K562 (cell line): ENCODE results near the gene DAPK1. TPM values are rescaled to one million over a fixed set of nuclear protein-coding genes. Genes with fewer than 3 reads are reported as not detected.

Experiments used
- ATAC-seq: fragments of 200-7000 bp; cut with Tn5 transposase; 3 replicates; pipeline ENCODE4 v1.9.1; 2020; ENCODE audit warnings: moderate library complexity
- BruUV-seq: library from RNA; stranded (reverse); fragments of 400-500 nt; replicated peaks from 2 replicates; lab custom pipeline; 2021; lab: Mats Ljungman, UMichigan
- CTCF ChIA-PET: fragments of 300-600 bp; formaldehyde crosslinking; extraction: SDS; loops from one replicate; lab custom pipeline; 2021; ENCODE audit warnings: low intra/inter-chr PET ratio; lab: Yijun Ruan, JAX
- POLR2A ChIA-PET: fragments of 300-600, 350-650 bp; sonication (Branson Sonifier 250); formaldehyde crosslinking; extraction: SDS; loops from one replicate; lab custom pipeline; 2021; ENCODE audit warnings: antibody characterized with exemption, inconsistent platforms; lab: Yijun Ruan, JAX
- DNase-seq, 4 experiments: peaks; one replicate each; pipeline versions ENCODE4 v3.0.0 to v3.0.0-alpha.2; 2011 to 2018; ENCODE audit warnings: low spot score in 3 of 4, mixed read lengths in 3 of 4; ENCODE audit errors: extremely low read depth in 1 of 4
- FAIRE-seq: peaks from 2 replicates; lab custom pipeline; 2011; peaks lifted over from hg19 to GRCh38; lab: Jason Lieb, UNC
- H2AFZ ChIP-seq: 2 replicates; pipeline ENCODE4 v1.6.0; 2011; ENCODE audit warnings: low read depth, low read length, control low read depth, inconsistent platforms
- H3K27ac ChIP-seq: fragments of 200-600 bp; 3 replicates; pipeline ENCODE4 v1.8.0; 2011; ENCODE audit warnings: low read depth, mild to moderate bottlenecking, control low read depth, inconsistent platforms, low read length, moderate library complexity, mixed read lengths; ENCODE audit errors: extremely low read depth
- H3K27me3 ChIP-seq, 2 experiments: fragments of 300-600 bp in 1 of 2; 2 replicates in 1 of 2; 3 replicates in 1 of 2; pipeline versions ENCODE4 v1.6.0 to v1.8.0; 2011; ENCODE audit warnings: inconsistent platforms in 2 of 2, low read length in 2 of 2, mild to moderate bottlenecking in 1 of 2, mixed read lengths in 1 of 2, moderate library complexity in 1 of 2; ENCODE audit not compliant: control insufficient read depth in 2 of 2, insufficient read depth in 2 of 2
- H3K36me3 ChIP-seq: fragments of 300-600 bp; 3 replicates; pipeline ENCODE4 v1.8.0; 2011; ENCODE audit warnings: mild to moderate bottlenecking, low read length, inconsistent platforms; ENCODE audit not compliant: control insufficient read depth, insufficient read depth
- H3K4me1 ChIP-seq, 2 experiments: fragments of 200-600 bp in 1 of 2; replicated peaks in 1 of 2; 2 replicates in 1 of 2; 3 replicates in 1 of 2; pipeline versions ENCODE4 v1.5.1 to v1.8.0; 2011; ENCODE audit warnings: inconsistent platforms in 2 of 2, low read length in 2 of 2, mild to moderate bottlenecking in 1 of 2, mixed read lengths in 1 of 2, moderate library complexity in 1 of 2; ENCODE audit not compliant: control insufficient read depth in 2 of 2, insufficient read depth in 2 of 2
- H3K4me2 ChIP-seq: 2 replicates; pipeline ENCODE4 v1.6.1; 2011; ENCODE audit warnings: low read length, control low read depth, inconsistent platforms, mixed read lengths; ENCODE audit not compliant: insufficient read depth
- H3K4me3 ChIP-seq: fragments of 200-600 bp; sonication (generic), shearing (Covaris generic); 2 replicates; pipeline ENCODE4 v1.5.1; 2016; ENCODE audit warnings: control low read depth, inconsistent platforms
- H3K79me2 ChIP-seq: fragments of 200-600 bp; 3 replicates; pipeline ENCODE4 v1.8.0; 2011; ENCODE audit warnings: low read length, inconsistent platforms; ENCODE audit not compliant: control insufficient read depth, insufficient read depth
- H3K9ac ChIP-seq, 2 experiments: 2 replicates each; pipeline versions ENCODE4 v1.6.0 to v1.6.1; 2011; ENCODE audit warnings: low read depth in 2 of 2, low read length in 2 of 2, control low read depth in 1 of 2, inconsistent platforms in 1 of 2, mild to moderate bottlenecking in 1 of 2, mixed read lengths in 1 of 2; ENCODE audit not compliant: insufficient read depth in 1 of 2
- H3K9me1 ChIP-seq: one replicate; pipeline ENCODE4 v1.6.0; 2011; ENCODE audit warnings: inconsistent platforms, mild to moderate bottlenecking, low read length, moderate library complexity; ENCODE audit not compliant: control insufficient read depth, insufficient read depth
- H3K9me3 ChIP-seq: replicated peaks from 2 replicates; pipeline ENCODE4 v1.5.1; 2011; ENCODE audit warnings: low read depth, low read length, inconsistent platforms; ENCODE audit not compliant: control insufficient read depth, insufficient read depth
- H4K20me1 ChIP-seq: replicated peaks from 2 replicates; pipeline ENCODE4 v1.6.1; 2011; ENCODE audit warnings: low read length, inconsistent platforms, mixed read lengths; ENCODE audit not compliant: control insufficient read depth, insufficient read depth
- GATAD2A ChIP-seq: fragments of 450-650 bp; IDR thresholded peaks from 2 replicates; pipeline ENCODE4 v1.6.1; 2017
- IRF1 ChIP-seq: sonication (generic); formaldehyde crosslinking; IDR thresholded peaks from 2 replicates; pipeline ENCODE4 v1.8.0; 2022; ENCODE audit warnings: missing genetic modification reagents, mild to moderate bottlenecking, borderline replicate concordance
- MAFF ChIP-seq: IDR thresholded peaks from 2 replicates; pipeline ENCODE4 v1.6.1; 2012; ENCODE audit warnings: low read length, improper control_type of control experiment
- MED1 ChIP-seq: sonication (generic); formaldehyde crosslinking; IDR thresholded peaks from 2 replicates; pipeline ENCODE4 v1.8.1; 2023; ENCODE audit warnings: missing genetic modification reagents, borderline replicate concordance
- MTF1 ChIP-seq: fragments of 250-450 bp; sonication (Bioruptor Pico); IDR thresholded peaks from 2 replicates; pipeline ENCODE4 v1.9.0; 2021; ENCODE audit warnings: moderate library complexity, mild to moderate bottlenecking, inconsistent platforms, borderline replicate concordance
- NCOA2 ChIP-seq, 2 experiments: fragments of 450-650 bp; IDR thresholded peaks; 2 replicates each; pipeline ENCODE4 v1.6.1; 2018; ENCODE audit warnings: mild to moderate bottlenecking in 2 of 2, moderate library complexity in 1 of 2; ENCODE audit not compliant: partially characterized antibody in 2 of 2
- NFE2 ChIP-seq: IDR thresholded peaks from 2 replicates; pipeline ENCODE4 v1.6.1; 2014; ENCODE audit warnings: antibody characterized with exemption, low read depth
- PHB2 ChIP-seq: fragments of 450-650 bp; IDR thresholded peaks from 2 replicates; pipeline ENCODE4 v1.6.1; 2017; ENCODE audit warnings: low read depth
- POLR2B ChIP-seq: fragments of 450-650 bp; IDR thresholded peaks from 2 replicates; pipeline ENCODE4 v1.6.1; 2018; ENCODE audit warnings: low read depth; ENCODE audit not compliant: partially characterized antibody
- PREB ChIP-seq: sonication (generic); formaldehyde crosslinking; IDR thresholded peaks from 2 replicates; pipeline ENCODE4 v1.8.1; 2023; ENCODE audit warnings: mild to moderate bottlenecking, missing genetic modification reagents
- RBM25 ChIP-seq: fragments of 200-400 bp; formaldehyde crosslinking; IDR thresholded peaks from 2 replicates; pipeline ENCODE4 v1.6.1; 2018; ENCODE audit warnings: low read length, low read depth, moderate library complexity; ENCODE audit not compliant: severe bottlenecking
- ZNF121 ChIP-seq: sonication (generic); formaldehyde crosslinking; conservative IDR thresholded peaks from 2 replicates; pipeline ENCODE4 v1.8.0; 2022; ENCODE audit warnings: missing genetic modification reagents
- ZNF449 ChIP-seq: fragments of 250-450 bp; sonication (Bioruptor Pico); IDR thresholded peaks from 2 replicates; pipeline ENCODE4 v1.8.0; 2022; ENCODE audit warnings: moderate library complexity, mild to moderate bottlenecking, inconsistent platforms
- WGBS: fragments of 100-300 bp; shearing (Covaris generic); methylation state at CpG from one replicate; pipeline ENCODE4 v1.1.6; 2016; ENCODE audit warnings: low coverage, mixed read lengths; ENCODE audit not compliant: insufficient coverage; ENCODE audit errors: missing lambda C conversion rate; 5-methylcytosine and 5-hydroxymethylcytosine counted together
- in situ Hi-C: fragments of 300-500 bp; cut with MboI; formaldehyde crosslinking; loops from 4 replicates; pipeline ENCODE4 v1.15.0; 2018; ENCODE audit warnings: inconsistent platforms, mixed read lengths
- intact Hi-C: fragments of 100-400 bp; cut with micrococcal nuclease; formaldehyde crosslinking; loops from 2 replicates; pipeline ENCODE4 v1.14.2; 2022
- polyA plus RNA-seq, 8 experiments: library from polyadenylated mRNA; depleted of rRNA in 4 of 8; stranded (reverse) in 5 of 8; unstranded in 3 of 8; fragments of >200 nt; fragmentation: Nextera tagmentation in 2 of 8; fragmentation: Illumina TruSeq in 1 of 8; extraction: Ambion mirVana in 2 of 8; extraction: Trizol in 1 of 8; gene quantifications; 2 replicates each; pipeline versions ENCODE4 v1.2.1 to v1.2.3, GENCODE V29; 2011 to 2014; ENCODE audit warnings: inconsistent platforms in 1 of 8, missing spikeins in 1 of 8
- total RNA-seq, 7 experiments: library from RNA; depleted of rRNA in 6 of 7; stranded (reverse); fragments of >200 nt in 6 of 7; fragmentation: Illumina TruSeq in 2 of 7; extraction: Trizol in 2 of 7; gene quantifications; 2 replicates each; pipeline versions ENCODE4 v1.2.1 to v1.2.3, GENCODE V29; 2011 to 2021; ENCODE audit warnings: low replicate concordance in 1 of 7

DAPK1 gene
- total and polyA plus RNA-seq, 9 of the 15 experiments (the other 6 are each of a cell fraction or from before 2014, with no cell fraction given): 1.7 to 26.4 (median 15.8) TPM

- no peaks in the 10 kb centered on the region for H3K9me1 ChIP-seq
- no peaks in the 10 kb centered on the region for H3K9me3 ChIP-seq
- no peak overlapping the region for H3K4me2 ChIP-seq
- no peak overlapping the region for H3K27ac ChIP-seq
- 83% methylated on average over 9 of the region's 9 CpGs for WGBS
- no peaks in the 10 kb centered on the region for H3K27me3 ChIP-seq
- H2AFZ ChIP-seq: no peak overlapping the region
- POLR2A ChIA-PET: interaction anchor here (0.8 kb wide), 1 partner anchor 10 kb away, joined by 3 read pairs; no protein-coding TSS in a partner anchor
- CTCF ChIA-PET: no interaction called here
- H3K4me1 ChIP-seq: peaks cover 4 to 8% of the 10 kb centered on the region in 2 experiments; a peak in 2 of 5 replicates
- no peaks in the 10 kb centered on the region for H4K20me1 ChIP-seq
- DNase-seq: no peak
- TF ChIP-seq PHB2: no peak
- TF ChIP-seq ZNF121: peak; percentile 54; the same call in 1 of the 2 replicates
- no peak for TF ChIP-seq GATAD2A
- TF ChIP-seq MTF1 (CRISPR knock-in tag): no peak
- TF ChIP-seq RBM25: peak; percentile 35
- no peak for TF ChIP-seq NCOA2 (IDR thresholded peaks at IDR 0.05; ENCODE audit: partially characterized antibody in 2 of 2)
- no peak for TF ChIP-seq IRF1 (CRISPR knock-in tag)
- TF ChIP-seq PREB (CRISPR knock-in tag): no peak
- TF ChIP-seq POLR2B: no peak
- no peak for TF ChIP-seq NFE2
- no peak for TF ChIP-seq MED1 (CRISPR knock-in tag)
- TF ChIP-seq ZNF449 (CRISPR knock-in tag): no peak
- no peak for TF ChIP-seq MAFF
- H3K36me3 ChIP-seq: peaks cover 5% of the 10 kb centered on the region; the same call in 2 of the 3 replicates
- H3K79me2 ChIP-seq: peaks cover 7% of the 10 kb centered on the region; the same call in 2 of the 3 replicates
- intact Hi-C loops: no loop called here
- no peak for FAIRE-seq
- no peak overlapping the region for H3K4me3 ChIP-seq
- no peak overlapping the region for H3K9ac ChIP-seq
- ATAC-seq: no peak
- in situ Hi-C loops: no loop called here
- no TSS peak for BruUV-seq
Measured at GRCh38 chr9:87525546-87526303, 28.1 kb downstream of the DAPK1 start.
